Smooth muscle cell (in vitro differentiated cells): Measurements from ENCODE around the gene PDE2A. TPM values are rescaled to one million over a fixed set of nuclear protein-coding genes. Genes with fewer than 3 reads are reported as not detected.

ENCODE experiments used
- DNase-seq: peaks from one replicate; lab custom pipeline; 2025; ENCODE audit not compliant: unreplicated experiment; lab: John Stamatoyannopoulos, UW
- H2AFZ ChIP-seq: fragments of 200-600 bp; sonication (generic); 2 replicates; pipeline ENCODE4 v1.6.0; 2016; ENCODE audit warnings: antibody characterized with exemption, low read depth, mild to moderate bottlenecking
- H3F3A ChIP-seq: fragments of 200-600 bp; sonication (generic); 2 replicates; pipeline ENCODE4 v1.6.0; 2017; ENCODE audit warnings: antibody characterized with exemption, low read depth
- H3K27ac ChIP-seq: fragments of 200-600 bp; sonication (generic); 2 replicates; pipeline ENCODE4 v1.5.1; 2016; ENCODE audit warnings: low read depth, mild to moderate bottlenecking
- H3K27me3 ChIP-seq: fragments of 200-600 bp; sonication (generic); 2 replicates; pipeline ENCODE4 v1.6.1; 2016; ENCODE audit warnings: low read depth, mild to moderate bottlenecking
- H3K36me3 ChIP-seq: fragments of 200-600 bp; sonication (generic); 2 replicates; pipeline ENCODE4 v1.5.1; 2016; ENCODE audit warnings: low read depth
- H3K4me1 ChIP-seq: fragments of 200-600 bp; sonication (generic); 2 replicates; pipeline ENCODE4 v1.5.1; 2016; ENCODE audit warnings: low read depth
- H3K4me2 ChIP-seq: fragments of 200-600 bp; sonication (generic); 2 replicates; pipeline ENCODE4 v1.6.0; 2016; ENCODE audit warnings: mild to moderate bottlenecking
- H3K4me3 ChIP-seq: fragments of 200-600 bp; sonication (generic); 2 replicates; pipeline ENCODE4 v1.5.1; 2016; ENCODE audit warnings: mild to moderate bottlenecking
- H3K79me2 ChIP-seq: fragments of 200-600 bp; sonication (generic); 2 replicates; pipeline ENCODE4 v1.6.0; 2016; ENCODE audit warnings: low read depth, mild to moderate bottlenecking
- H3K9ac ChIP-seq: fragments of 200-600 bp; sonication (generic); 2 replicates; pipeline ENCODE4 v1.6.0; 2016; ENCODE audit warnings: low read depth
- H3K9me3 ChIP-seq: fragments of 200-600 bp; sonication (generic); replicated peaks from 2 replicates; pipeline ENCODE4 v1.5.1; 2016; ENCODE audit warnings: low read depth
- H4K20me1 ChIP-seq: fragments of 200-600 bp; sonication (generic); 2 replicates; pipeline ENCODE4 v1.6.0; 2016; ENCODE audit warnings: low read depth
- CTCF ChIP-seq: fragments of 200-600 bp; sonication (generic); IDR thresholded peaks from 2 replicates; pipeline ENCODE4 v1.5.1; 2017; ENCODE audit warnings: borderline replicate concordance, mild to moderate bottlenecking, antibody characterized with exemption; ENCODE audit not compliant: insufficient read depth, poor library complexity, severe bottlenecking
- WGBS: methylation state at CpG from one replicate; pipeline ENCODE4 v1.1.7; 2016; ENCODE audit warnings: low lambda C conversion rate; 5-methylcytosine and 5-hydroxymethylcytosine counted together
- polyA plus RNA-seq: library from polyadenylated mRNA; unstranded; fragments of >200 nt; fragmentation: Nextera tagmentation; extraction: Ambion mirVana; gene quantifications from 2 replicates; pipeline ENCODE4 v1.2.1, GENCODE V29; 2016
- total RNA-seq: library from RNA; depleted of rRNA; stranded (reverse); fragments of >200 nt; gene quantifications from 2 replicates; pipeline ENCODE4 v1.2.3, GENCODE V29; 2014

The PDE2A gene
- total and polyA plus RNA-seq, 2 experiments from 2014 or later = 1.0 TPM; not detected in 1

GRCh38 chr11:72692498-72693237, 18.4 kb upstream of the PDE2A start:
- DNase-seq = no peak
- H2AFZ ChIP-seq = no peak overlapping the region
- peaks cover 16% of the 10 kb centered on the region for H4K20me1 ChIP-seq
- H3K4me1 ChIP-seq = no peaks in the 10 kb centered on the region
- no peak overlapping the region for H3K4me2 ChIP-seq
- no peaks in the 10 kb centered on the region for H3K9me3 ChIP-seq
- no peaks in the 10 kb centered on the region for H3K36me3 ChIP-seq
- H3K27me3 ChIP-seq = no peaks in the 10 kb centered on the region
- H3K4me3 ChIP-seq = no peak overlapping the region
- WGBS = 99% methylated on average over 9 of the region's 9 CpGs
- H3F3A ChIP-seq = no peaks in the 10 kb centered on the region
- no peak overlapping the region for H3K27ac ChIP-seq
- H3K79me2 ChIP-seq = no peaks in the 10 kb centered on the region
- H3K9ac ChIP-seq = no peak overlapping the region
- TF ChIP-seq CTCF = no peak

- H4K20me1 ChIP-seq = peaks cover 25% of the 10 kb centered on the region
- no peaks in the 10 kb centered on the region for H3K4me1 ChIP-seq
- H2AFZ ChIP-seq = no peak overlapping the region
- H3K9ac ChIP-seq = no peak overlapping the region
- H3K36me3 ChIP-seq = no peaks in the 10 kb centered on the region
- H3F3A ChIP-seq = peaks cover 4% of the 10 kb centered on the region
- no peak for DNase-seq
- H3K79me2 ChIP-seq = no peaks in the 10 kb centered on the region
- no peaks in the 10 kb centered on the region for H3K27me3 ChIP-seq
- WGBS = 67% methylated on average over 4 of the region's 4 CpGs
- no peak for TF ChIP-seq CTCF
- H3K4me3 ChIP-seq = no peak overlapping the region
- H3K9me3 ChIP-seq = no peaks in the 10 kb centered on the region
- no peak overlapping the region for H3K4me2 ChIP-seq
- H3K27ac ChIP-seq = no peak overlapping the region
Observed at GRCh38 chr11:72690166-72690565, 15.9 kb upstream of the PDE2A start.

- Histone ChIP-seq H4K20me1 (peaks cover 21% of the 10 kb centered on the region), H3F3A (peaks cover 8% of the 10 kb centered on the region), H3K4me1 (peaks cover 5% of the 10 kb centered on the region), H3K4me3 (no peak overlapping the region), H3K27me3 (no peaks in the 10 kb centered on the region), H3K4me2 (no peak overlapping the region), H3K9me3 (no peaks in the 10 kb centered on the region), H2AFZ (no peak overlapping the region), H3K79me2 (no peaks in the 10 kb centered on the region), H3K36me3 (no peaks in the 10 kb centered on the region), H3K9ac (no peak overlapping the region), H3K27ac (no peak overlapping the region)
- DNase-seq = no peak
- WGBS = 97% methylated on average over 7 of the region's 7 CpGs
- no peak for TF ChIP-seq CTCF
Observed at GRCh38 chr11:72688929-72689328, 14.7 kb upstream of the PDE2A start.

GRCh38 chr11:72688486-72688885, 14.3 kb upstream of the PDE2A start:
- H4K20me1 ChIP-seq = peaks cover 26% of the 10 kb centered on the region
- no peak for TF ChIP-seq CTCF

More at GRCh38 chr11:72688486-72688885, 14.3 kb upstream of the PDE2A start:
- Histone ChIP-seq H3K9me3 (no peaks in the 10 kb centered on the region), H3K27me3 (no peaks in the 10 kb centered on the region), H3K27ac (no peak overlapping the region), H2AFZ (no peak overlapping the region), H3F3A (peaks cover 9% of the 10 kb centered on the region), H3K36me3 (no peaks in the 10 kb centered on the region), H3K9ac (no peak overlapping the region), H3K4me1 (peaks cover 6% of the 10 kb centered on the region), H3K4me3 (no peak overlapping the region), H3K4me2 (no peak overlapping the region), H3K79me2 (no peaks in the 10 kb centered on the region)
- WGBS = 96% methylated on average over 7 of the region's 7 CpGs
- no peak for DNase-seq
